22Rv1 (cell line): ENCODE measurements around the gene RNF38.

Experiments
- ZFX ChIP-seq: fragments of 450-650 bp; IDR thresholded peaks from 2 replicates; pipeline ENCODE4 v1.6.1; 2017; ENCODE audit warnings: antibody characterized with exemption, borderline replicate concordance
- TF ChIP-seq, protein P1 (sequence below): fragments of 450-650 bp; IDR thresholded peaks from 2 replicates; pipeline ENCODE4 v1.5.1; 2017; ENCODE audit warnings: mild to moderate bottlenecking

DNA sequence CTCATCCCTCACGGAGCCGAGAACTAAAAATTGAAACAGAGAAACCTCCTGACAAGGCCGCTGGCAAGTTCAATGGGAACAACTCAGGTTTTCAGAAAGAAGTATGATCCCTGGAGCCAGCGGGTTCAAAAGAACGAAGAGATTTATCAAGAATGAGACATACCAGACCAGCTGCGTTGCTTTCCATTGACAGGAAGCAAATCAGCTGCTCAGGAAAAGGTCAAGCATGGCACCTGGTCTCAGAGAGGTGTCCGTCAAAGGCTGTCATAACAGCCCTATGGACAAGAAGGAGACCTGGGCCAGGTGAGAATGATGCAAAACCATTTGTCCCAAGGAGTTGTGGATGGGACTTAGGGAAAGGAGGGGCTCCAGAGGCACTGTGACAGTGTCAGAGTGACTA is 106.9 kb downstream of the RNF38 start:
- TF ChIP-seq, protein P1, sequence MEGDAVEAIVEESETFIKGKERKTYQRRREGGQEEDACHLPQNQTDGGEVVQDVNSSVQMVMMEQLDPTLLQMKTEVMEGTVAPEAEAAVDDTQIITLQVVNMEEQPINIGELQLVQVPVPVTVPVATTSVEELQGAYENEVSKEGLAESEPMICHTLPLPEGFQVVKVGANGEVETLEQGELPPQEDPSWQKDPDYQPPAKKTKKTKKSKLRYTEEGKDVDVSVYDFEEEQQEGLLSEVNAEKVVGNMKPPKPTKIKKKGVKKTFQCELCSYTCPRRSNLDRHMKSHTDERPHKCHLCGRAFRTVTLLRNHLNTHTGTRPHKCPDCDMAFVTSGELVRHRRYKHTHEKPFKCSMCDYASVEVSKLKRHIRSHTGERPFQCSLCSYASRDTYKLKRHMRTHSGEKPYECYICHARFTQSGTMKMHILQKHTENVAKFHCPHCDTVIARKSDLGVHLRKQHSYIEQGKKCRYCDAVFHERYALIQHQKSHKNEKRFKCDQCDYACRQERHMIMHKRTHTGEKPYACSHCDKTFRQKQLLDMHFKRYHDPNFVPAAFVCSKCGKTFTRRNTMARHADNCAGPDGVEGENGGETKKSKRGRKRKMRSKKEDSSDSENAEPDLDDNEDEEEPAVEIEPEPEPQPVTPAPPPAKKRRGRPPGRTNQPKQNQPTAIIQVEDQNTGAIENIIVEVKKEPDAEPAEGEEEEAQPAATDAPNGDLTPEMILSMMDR = no peak
- TF ChIP-seq ZFX = no peak
